Esophagus squamous epithelium (tissue), 5 donors: Measurements from ENCODE around the gene CACNB1. TPM values are rescaled to one million over a fixed set of nuclear protein-coding genes. Genes with fewer than 3 reads are reported as not detected.

Experiments
- DNase-seq: peaks from one replicate; lab custom pipeline; 2025; lab: John Stamatoyannopoulos, UW
- H3K27ac ChIP-seq, 4 donors: fragments of 200-600 bp; sonication (generic); one replicate each; pipeline ENCODE4 v1.5.1; 2016 to 2019; ENCODE audit warnings: mild to moderate bottlenecking in 1 of 4
- H3K27me3 ChIP-seq, 4 donors: fragments of 200-600 bp; sonication (generic); 1 replicate in 3 of 4; 2 replicates in 1 of 4; pipeline versions ENCODE4 v1.5.1 to v1.6.0; 2017 to 2021; ENCODE audit warnings: antibody characterized with exemption in 1 of 4
- H3K36me3 ChIP-seq, 3 donors: fragments of 200-600 bp; sonication (generic); one replicate each; pipeline ENCODE4 v1.5.1; 2016 to 2019
- H3K4me1 ChIP-seq, 3 donors: fragments of 200-600 bp; sonication (generic); one replicate each; pipeline ENCODE4 v1.5.1; 2017 to 2019
- H3K4me3 ChIP-seq, 4 donors: fragments of 200-600 bp; sonication (generic); 1 replicate in 3 of 4; 2 replicates in 1 of 4; pipeline ENCODE4 v1.5.1; 2016 to 2019; ENCODE audit warnings: mild to moderate bottlenecking in 2 of 4, moderate library complexity in 1 of 4
- H3K9me3 ChIP-seq, 3 donors: fragments of 200-600 bp; sonication (generic); one replicate each; pipeline ENCODE4 v1.5.1; 2016 to 2019
- POLR2A ChIP-seq, 4 donors: fragments of 450-650 bp; IDR thresholded peaks; one replicate each; pipeline ENCODE4 v1.6.1; 2017; ENCODE audit warnings: antibody characterized with exemption in 4 of 4, mild to moderate bottlenecking in 4 of 4, moderate library complexity in 3 of 4
- WGBS, 2 donors: methylation state at CpG; one replicate each; pipeline ENCODE4 v1.1.5; 2018; 5-methylcytosine and 5-hydroxymethylcytosine counted together
- intact Hi-C: fragments of 100-400 bp; cut with DNase I; formaldehyde crosslinking; loops from one replicate; pipeline ENCODE4 v1.15.0; 2022
- total RNA-seq, 4 donors: library from RNA; depleted of rRNA; stranded (reverse); fragments of >200 nt; gene quantifications; one replicate each; pipeline ENCODE4 v1.1.0, GENCODE V29; 2016
- TF ChIP-seq, protein P1 (sequence below), 6 experiments: fragments of 450-650 bp in 4 of 6; fragments of 200-600 bp in 2 of 6; sonication (generic) in 2 of 6; IDR thresholded peaks; one replicate each; pipeline ENCODE4 v1.5.1; 2016 to 2019; ENCODE audit warnings: antibody characterized with exemption in 6 of 6, mild to moderate bottlenecking in 4 of 6, moderate library complexity in 4 of 6
- donor health status: DM: yes; HTN: yes; CAD: no.

The CACNB1 gene
- total RNA-seq, 4 donors from 2014 or later: 0.53 to 3.6 (median 0.99) TPM

DNA sequence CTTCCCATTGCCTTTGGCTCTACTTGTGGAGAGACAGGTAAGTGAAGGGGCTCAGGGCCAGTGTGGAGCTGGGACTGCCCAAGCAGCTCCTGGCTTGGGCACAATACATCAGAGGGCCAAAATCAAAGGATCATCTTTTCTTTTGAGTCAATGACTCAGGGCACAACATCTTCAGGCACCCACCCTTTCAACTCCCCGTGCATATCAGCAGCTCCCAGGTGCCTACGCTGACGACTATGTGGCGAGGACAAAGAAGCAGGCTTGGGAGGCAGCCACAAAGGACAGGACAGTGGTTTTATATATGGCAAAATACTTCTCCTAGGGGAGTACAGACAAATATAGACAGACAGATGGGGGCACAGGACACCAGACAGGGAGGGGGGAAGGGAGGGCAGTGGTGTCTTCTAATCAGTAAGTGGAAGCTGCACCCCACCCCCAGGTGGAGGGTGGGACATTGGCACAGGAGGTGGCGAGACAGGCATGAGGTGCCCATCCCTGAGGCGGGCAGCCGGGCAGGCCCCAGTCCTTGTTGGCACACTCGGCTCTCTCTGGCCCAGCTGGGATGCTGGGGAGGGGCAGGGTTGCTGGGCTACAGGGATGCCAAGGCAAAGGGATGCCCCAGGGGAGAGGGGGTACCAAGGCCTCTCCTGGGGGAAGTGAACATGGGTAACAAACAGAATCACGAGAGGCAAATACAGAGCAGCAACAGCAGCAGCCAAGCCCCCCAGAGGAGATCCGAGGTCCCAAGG, 23.8 kb downstream of the CACNB1 start:
- no peak overlapping the region for H3K27ac ChIP-seq
- H3K9me3 ChIP-seq: no peaks in the 10 kb centered on the region
- H3K27me3 ChIP-seq: no peaks in the 10 kb centered on the region
- H3K4me1 ChIP-seq: peaks cover 0 to 36% (median 9%) of the 10 kb centered on the region in 3 donors
- no peak for TF ChIP-seq POLR2A (IDR thresholded peaks at IDR 0.05)
- TF ChIP-seq, protein P1, sequence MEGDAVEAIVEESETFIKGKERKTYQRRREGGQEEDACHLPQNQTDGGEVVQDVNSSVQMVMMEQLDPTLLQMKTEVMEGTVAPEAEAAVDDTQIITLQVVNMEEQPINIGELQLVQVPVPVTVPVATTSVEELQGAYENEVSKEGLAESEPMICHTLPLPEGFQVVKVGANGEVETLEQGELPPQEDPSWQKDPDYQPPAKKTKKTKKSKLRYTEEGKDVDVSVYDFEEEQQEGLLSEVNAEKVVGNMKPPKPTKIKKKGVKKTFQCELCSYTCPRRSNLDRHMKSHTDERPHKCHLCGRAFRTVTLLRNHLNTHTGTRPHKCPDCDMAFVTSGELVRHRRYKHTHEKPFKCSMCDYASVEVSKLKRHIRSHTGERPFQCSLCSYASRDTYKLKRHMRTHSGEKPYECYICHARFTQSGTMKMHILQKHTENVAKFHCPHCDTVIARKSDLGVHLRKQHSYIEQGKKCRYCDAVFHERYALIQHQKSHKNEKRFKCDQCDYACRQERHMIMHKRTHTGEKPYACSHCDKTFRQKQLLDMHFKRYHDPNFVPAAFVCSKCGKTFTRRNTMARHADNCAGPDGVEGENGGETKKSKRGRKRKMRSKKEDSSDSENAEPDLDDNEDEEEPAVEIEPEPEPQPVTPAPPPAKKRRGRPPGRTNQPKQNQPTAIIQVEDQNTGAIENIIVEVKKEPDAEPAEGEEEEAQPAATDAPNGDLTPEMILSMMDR (IDR thresholded peaks at IDR 0.05): no peak
- no peak overlapping the region for H3K4me3 ChIP-seq
- DNase-seq: no peak
- WGBS, 2 donors: 30 to 56% methylated on average over 2 to 9 of the region's 10 CpGs
- intact Hi-C loops: no loop called here
- H3K36me3 ChIP-seq: peaks cover 0 to 30% (median 0%) of the 10 kb centered on the region in 3 donors

DNA sequence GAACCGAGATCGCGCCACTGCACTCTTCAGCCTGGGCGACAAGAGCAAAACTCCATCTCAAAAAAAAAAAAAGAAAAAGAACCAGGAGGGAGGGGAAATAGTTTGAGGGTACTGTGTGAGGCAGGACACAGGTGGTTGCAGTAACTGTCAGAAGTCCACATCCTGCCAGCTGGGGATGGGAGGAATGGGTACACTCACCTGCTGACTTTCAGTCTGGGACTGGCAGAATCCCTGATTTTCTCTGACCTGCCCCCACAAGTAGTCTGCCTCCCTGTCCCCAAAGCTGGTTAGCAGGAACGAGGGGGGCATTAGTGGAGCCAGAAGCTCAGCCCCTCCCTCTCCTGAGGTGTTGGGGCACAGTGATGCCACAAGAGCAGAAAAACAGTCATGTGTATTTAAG, 24.4 kb downstream of the CACNB1 start:
- TF ChIP-seq, protein P1 (IDR thresholded peaks at IDR 0.05): no peak
- no peak for TF ChIP-seq POLR2A (IDR thresholded peaks at IDR 0.05)

DNA sequence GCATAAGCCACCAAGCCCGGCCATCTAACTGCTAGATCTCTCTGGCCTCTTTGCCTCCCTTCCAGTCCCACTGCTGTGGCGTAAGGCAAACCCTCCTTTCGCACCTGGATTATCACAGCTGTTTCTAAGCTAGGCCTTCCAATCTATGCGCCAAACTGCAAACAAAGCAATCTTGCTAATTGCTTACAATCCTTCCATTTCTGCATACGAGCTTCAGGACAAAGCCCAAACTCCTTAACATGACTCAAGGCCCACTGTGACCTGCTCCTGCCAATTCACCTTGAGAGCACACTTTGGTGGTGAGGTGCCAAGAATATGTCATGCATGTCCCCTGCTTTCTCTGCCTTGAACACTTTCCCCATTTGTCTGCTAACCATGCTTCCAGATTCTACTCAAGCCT, 25.5 kb downstream of the CACNB1 start:
- no peak for TF ChIP-seq POLR2A (IDR thresholded peaks at IDR 0.05)
- TF ChIP-seq, protein P1 (IDR thresholded peaks at IDR 0.05): no peak
- DNase-seq: no peak
- Histone ChIP-seq H3K27ac (no peak overlapping the region), H3K27me3 (no peaks in the 10 kb centered on the region), H3K9me3 (no peaks in the 10 kb centered on the region), H3K4me1 (peaks cover 0 to 32% (median 5%) of the 10 kb centered on the region in 3 donors), H3K4me3 (no peak overlapping the region), H3K36me3 (peaks cover 0 to 19% (median 0%) of the 10 kb centered on the region in 3 donors)
- WGBS, 2 donors: 67 to 68% methylated on average over 5 of the region's 5 CpGs
- intact Hi-C loops: no loop called here

More for the DNA sequence above, 24.4 kb downstream of the CACNB1 start:
- Histone ChIP-seq H3K36me3 (peaks cover 0 to 30% (median 0%) of the 10 kb centered on the region in 3 donors), H3K4me1 (peaks cover 0 to 30% (median 3%) of the 10 kb centered on the region in 3 donors), H3K4me3 (no peak overlapping the region), H3K9me3 (no peaks in the 10 kb centered on the region), H3K27ac (no peak overlapping the region), H3K27me3 (no peaks in the 10 kb centered on the region)
- intact Hi-C loops: no loop called here
- no peak for DNase-seq
- WGBS, 2 donors: 72 to 75% methylated on average over 4 to 5 of the region's 5 CpGs

DNA sequence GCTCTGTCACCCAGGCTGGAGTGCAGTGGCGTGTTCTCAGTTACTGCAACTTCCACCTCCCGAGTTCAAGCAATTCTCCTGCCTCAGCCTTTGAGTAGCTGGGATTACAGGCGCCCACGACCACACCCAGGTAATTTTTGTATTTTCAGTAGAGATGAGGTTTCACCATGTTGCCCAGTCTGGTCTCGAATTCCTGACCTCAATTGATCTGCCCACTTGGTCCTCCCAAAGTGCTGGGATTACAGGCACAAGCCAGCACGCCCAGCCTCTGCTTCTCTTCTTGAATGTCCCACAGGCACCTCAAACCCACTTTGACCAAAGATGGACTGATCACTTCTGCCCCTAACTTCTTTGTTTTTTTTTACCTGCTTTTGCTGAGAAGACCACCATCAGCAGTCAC, 26.9 kb downstream of the CACNB1 start:
- intact Hi-C loops: no loop called here
- H3K4me1 ChIP-seq: peaks cover 6 to 45% (median 18%) of the 10 kb centered on the region in 3 donors
- H3K27me3 ChIP-seq: peaks cover 0 to 8% (median 0%) of the 10 kb centered on the region in 4 donors
- H3K9me3 ChIP-seq: no peaks in the 10 kb centered on the region
- no peak for DNase-seq
- H3K4me3 ChIP-seq: no peak overlapping the region
- WGBS, 2 donors: 55 to 71% methylated on average over 5 to 6 of the region's 6 CpGs
- no peak overlapping the region for H3K27ac ChIP-seq
- TF ChIP-seq POLR2A (IDR thresholded peaks at IDR 0.05): no peak
- TF ChIP-seq, protein P1 (IDR thresholded peaks at IDR 0.05): no peak
- H3K36me3 ChIP-seq: peaks cover 0 to 6% (median 0%) of the 10 kb centered on the region in 3 donors

DNA sequence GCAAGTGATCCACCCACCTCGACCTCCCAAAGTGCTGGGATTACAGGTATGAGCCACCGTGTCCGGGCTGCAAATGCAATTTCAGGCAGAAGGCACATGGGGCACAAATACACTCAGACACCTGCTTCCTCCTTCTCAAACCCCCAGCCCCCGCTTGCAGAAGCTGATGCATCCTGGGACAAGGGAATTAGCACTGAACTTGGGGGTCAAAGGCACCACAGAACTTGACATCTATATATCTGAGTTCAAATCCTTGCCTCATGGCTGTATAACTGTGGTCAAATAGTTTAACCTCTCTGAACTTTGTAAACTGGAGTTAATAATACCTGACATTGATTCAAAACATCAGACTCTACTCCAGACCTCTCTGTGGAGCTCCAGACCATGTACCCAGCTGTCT, 27.4 kb downstream of the CACNB1 start:
- peaks cover 0 to 1% (median 0%) of the 10 kb centered on the region in 3 donors for H3K36me3 ChIP-seq
- 60 to 62% methylated on average over 4 of the region's 4 CpGs for WGBS, 2 donors
- TF ChIP-seq POLR2A (IDR thresholded peaks at IDR 0.05): no peak
- TF ChIP-seq, protein P1 (IDR thresholded peaks at IDR 0.05): no peak
- intact Hi-C loops: no loop called here
- H3K9me3 ChIP-seq: no peaks in the 10 kb centered on the region
- peaks cover 0 to 13% (median 0%) of the 10 kb centered on the region in 4 donors for H3K27me3 ChIP-seq
- H3K4me3 ChIP-seq: no peak overlapping the region
- peaks cover 10 to 46% (median 22%) of the 10 kb centered on the region in 3 donors for H3K4me1 ChIP-seq
- DNase-seq: no peak
- H3K27ac ChIP-seq: no peak overlapping the region
